Uterus (tissue), 2 donors: ENCODE measurements around the gene RSAD1.

Source experiments
- CTCF ChIP-seq, 4 experiments: fragments of 200-600 bp in 2 of 4; fragments of 450-650 bp in 2 of 4; sonication (generic) in 2 of 4; IDR thresholded peaks; one replicate each; pipeline ENCODE4 v1.5.1; 2016 to 2019; ENCODE audit warnings: antibody characterized with exemption in 4 of 4, mild to moderate bottlenecking in 2 of 4, moderate library complexity in 1 of 4
- POLR2A ChIP-seq, 2 donors: fragments of 450-650 bp; IDR thresholded peaks; one replicate each; pipeline ENCODE4 v1.6.1; 2016; ENCODE audit warnings: antibody characterized with exemption in 2 of 2, mild to moderate bottlenecking in 1 of 2, moderate library complexity in 1 of 2

- TF ChIP-seq CTCF (IDR thresholded peaks at IDR 0.05), result no peak
- no peak for TF ChIP-seq POLR2A (IDR thresholded peaks at IDR 0.05)
These were observed 39.7 kb upstream of the RSAD1 start for GRCh38 chr17:50439008-50439407.
